HL-60 (cell line): ENCODE data around the gene PPIG.

ENCODE experiments used
- GABPA ChIP-seq: IDR thresholded peaks from 2 replicates; pipeline ENCODE4 v1.6.1; 2012; ENCODE audit warnings: low read depth
- POLR2AphosphoS5 ChIP-seq: IDR thresholded peaks from 2 replicates; pipeline ENCODE4 v1.6.1; 2012; ENCODE audit warnings: low read depth
- SPI1 ChIP-seq: IDR thresholded peaks from 2 replicates; pipeline ENCODE4 v1.6.1; 2012; ENCODE audit warnings: low read depth, mild to moderate bottlenecking, borderline replicate concordance
- TF ChIP-seq, protein P1 (sequence below): IDR thresholded peaks from one replicate; pipeline ENCODE4 v1.5.1; 2011; ENCODE audit warnings: low read length, control low read depth, inconsistent platforms; ENCODE audit not compliant: insufficient read depth
- TF ChIP-seq, protein P2 (sequence below): IDR thresholded peaks from 2 replicates; pipeline ENCODE4 v1.6.1; 2012; ENCODE audit warnings: low read depth; ENCODE audit not compliant: insufficient replicate concordance

DNA sequence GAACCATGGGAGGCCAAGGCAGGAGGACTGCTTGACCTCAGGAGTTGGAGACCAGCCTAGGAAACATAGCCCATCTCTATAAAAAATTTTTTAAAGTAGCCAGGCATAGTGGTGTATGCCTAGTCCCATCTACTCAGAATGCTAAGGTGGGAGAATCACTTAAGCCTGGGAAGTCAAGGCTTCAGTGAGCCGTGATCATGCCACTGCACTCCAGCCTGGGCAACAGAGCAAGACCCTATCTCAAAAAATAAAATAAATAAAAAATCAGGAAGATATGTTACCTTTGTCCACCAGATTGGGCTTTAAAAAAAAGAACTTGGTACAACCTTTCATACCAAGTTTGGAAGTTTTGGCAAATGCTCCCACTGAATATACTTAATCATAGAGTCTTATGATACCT is 74.7 kb downstream of the PPIG start:
- TF ChIP-seq, protein P1, sequence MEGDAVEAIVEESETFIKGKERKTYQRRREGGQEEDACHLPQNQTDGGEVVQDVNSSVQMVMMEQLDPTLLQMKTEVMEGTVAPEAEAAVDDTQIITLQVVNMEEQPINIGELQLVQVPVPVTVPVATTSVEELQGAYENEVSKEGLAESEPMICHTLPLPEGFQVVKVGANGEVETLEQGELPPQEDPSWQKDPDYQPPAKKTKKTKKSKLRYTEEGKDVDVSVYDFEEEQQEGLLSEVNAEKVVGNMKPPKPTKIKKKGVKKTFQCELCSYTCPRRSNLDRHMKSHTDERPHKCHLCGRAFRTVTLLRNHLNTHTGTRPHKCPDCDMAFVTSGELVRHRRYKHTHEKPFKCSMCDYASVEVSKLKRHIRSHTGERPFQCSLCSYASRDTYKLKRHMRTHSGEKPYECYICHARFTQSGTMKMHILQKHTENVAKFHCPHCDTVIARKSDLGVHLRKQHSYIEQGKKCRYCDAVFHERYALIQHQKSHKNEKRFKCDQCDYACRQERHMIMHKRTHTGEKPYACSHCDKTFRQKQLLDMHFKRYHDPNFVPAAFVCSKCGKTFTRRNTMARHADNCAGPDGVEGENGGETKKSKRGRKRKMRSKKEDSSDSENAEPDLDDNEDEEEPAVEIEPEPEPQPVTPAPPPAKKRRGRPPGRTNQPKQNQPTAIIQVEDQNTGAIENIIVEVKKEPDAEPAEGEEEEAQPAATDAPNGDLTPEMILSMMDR: no peak
- no peak for TF ChIP-seq GABPA
- no peak for TF ChIP-seq POLR2AphosphoS5
- TF ChIP-seq, protein P2, sequence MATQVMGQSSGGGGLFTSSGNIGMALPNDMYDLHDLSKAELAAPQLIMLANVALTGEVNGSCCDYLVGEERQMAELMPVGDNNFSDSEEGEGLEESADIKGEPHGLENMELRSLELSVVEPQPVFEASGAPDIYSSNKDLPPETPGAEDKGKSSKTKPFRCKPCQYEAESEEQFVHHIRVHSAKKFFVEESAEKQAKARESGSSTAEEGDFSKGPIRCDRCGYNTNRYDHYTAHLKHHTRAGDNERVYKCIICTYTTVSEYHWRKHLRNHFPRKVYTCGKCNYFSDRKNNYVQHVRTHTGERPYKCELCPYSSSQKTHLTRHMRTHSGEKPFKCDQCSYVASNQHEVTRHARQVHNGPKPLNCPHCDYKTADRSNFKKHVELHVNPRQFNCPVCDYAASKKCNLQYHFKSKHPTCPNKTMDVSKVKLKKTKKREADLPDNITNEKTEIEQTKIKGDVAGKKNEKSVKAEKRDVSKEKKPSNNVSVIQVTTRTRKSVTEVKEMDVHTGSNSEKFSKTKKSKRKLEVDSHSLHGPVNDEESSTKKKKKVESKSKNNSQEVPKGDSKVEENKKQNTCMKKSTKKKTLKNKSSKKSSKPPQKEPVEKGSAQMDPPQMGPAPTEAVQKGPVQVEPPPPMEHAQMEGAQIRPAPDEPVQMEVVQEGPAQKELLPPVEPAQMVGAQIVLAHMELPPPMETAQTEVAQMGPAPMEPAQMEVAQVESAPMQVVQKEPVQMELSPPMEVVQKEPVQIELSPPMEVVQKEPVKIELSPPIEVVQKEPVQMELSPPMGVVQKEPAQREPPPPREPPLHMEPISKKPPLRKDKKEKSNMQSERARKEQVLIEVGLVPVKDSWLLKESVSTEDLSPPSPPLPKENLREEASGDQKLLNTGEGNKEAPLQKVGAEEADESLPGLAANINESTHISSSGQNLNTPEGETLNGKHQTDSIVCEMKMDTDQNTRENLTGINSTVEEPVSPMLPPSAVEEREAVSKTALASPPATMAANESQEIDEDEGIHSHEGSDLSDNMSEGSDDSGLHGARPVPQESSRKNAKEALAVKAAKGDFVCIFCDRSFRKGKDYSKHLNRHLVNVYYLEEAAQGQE: no peak
- TF ChIP-seq SPI1: no peak
